Neural progenitor cell (in vitro differentiated cells): ENCODE measurements around the gene SLF2.

Source experiments
- CTCF ChIP-seq: fragments of 200-600 bp; sonication (generic); IDR thresholded peaks from 2 replicates; pipeline ENCODE4 v1.5.1; 2017; ENCODE audit warnings: antibody characterized with exemption, mild to moderate bottlenecking
- EZH2phosphoT487 ChIP-seq: fragments of 200-600 bp; sonication (generic); IDR thresholded peaks from 2 replicates; pipeline ENCODE4 v1.6.1; 2017; ENCODE audit warnings: antibody characterized with exemption

GRCh38 chr10:100909501-100910263 is 3.1 kb upstream of the SLF2 start:
- TF ChIP-seq CTCF, result no peak
- TF ChIP-seq EZH2phosphoT487, result no peak
